NCI-H187 (cell line): ENCODE results near the gene CACNA2D2.

ENCODE experiments used
- DNase-seq, 2 experiments: peaks; one replicate each; lab custom pipeline; 2025; lab: John Stamatoyannopoulos, UW

Gene CACNA2D2

GRCh38 chr3:50325497-50326181 lies 177.8 kb downstream of the CACNA2D2 start:
- DNase-seq = no peak

GRCh38 chr3:50325113-50325480 lies 178.3 kb downstream of the CACNA2D2 start:
- no peak for DNase-seq

DNA sequence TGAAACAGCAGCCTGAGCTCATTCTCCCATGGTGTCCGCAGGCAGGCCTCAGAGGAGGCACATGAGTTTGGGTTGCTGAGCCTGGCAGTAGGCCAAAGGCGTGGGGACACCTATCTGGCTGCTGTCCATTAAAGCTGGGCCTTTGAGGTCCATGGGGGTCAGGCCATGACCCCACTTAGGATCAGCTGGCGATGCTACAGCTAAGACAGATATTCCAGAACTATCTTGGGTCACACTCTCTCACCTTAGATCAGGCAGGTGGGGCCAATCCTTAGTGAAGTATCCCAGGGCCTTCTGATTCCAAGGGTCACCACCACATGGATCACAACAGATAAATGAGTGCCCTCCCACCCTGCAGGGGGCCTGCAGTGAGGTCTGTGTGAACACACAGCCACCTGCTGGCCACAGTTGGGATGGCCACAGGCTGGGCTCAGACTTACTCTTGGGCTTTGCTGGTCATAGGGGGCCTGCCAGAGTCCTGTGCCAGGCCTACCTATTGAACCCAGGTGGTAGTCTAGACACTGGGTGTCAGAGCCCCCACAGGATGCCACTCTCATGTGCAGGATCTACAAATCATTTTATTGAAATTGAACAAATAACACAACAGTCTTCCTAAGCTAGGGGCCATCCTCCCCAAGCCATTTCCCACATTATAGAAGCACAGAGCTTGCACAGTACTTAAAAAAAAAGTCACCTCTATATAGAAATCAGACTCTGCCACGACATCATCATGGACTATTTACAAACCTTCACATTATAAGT lies 178.9 kb downstream of the CACNA2D2 start:
- DNase-seq = peak in 1 of 2 experiments; percentile 8

DNA sequence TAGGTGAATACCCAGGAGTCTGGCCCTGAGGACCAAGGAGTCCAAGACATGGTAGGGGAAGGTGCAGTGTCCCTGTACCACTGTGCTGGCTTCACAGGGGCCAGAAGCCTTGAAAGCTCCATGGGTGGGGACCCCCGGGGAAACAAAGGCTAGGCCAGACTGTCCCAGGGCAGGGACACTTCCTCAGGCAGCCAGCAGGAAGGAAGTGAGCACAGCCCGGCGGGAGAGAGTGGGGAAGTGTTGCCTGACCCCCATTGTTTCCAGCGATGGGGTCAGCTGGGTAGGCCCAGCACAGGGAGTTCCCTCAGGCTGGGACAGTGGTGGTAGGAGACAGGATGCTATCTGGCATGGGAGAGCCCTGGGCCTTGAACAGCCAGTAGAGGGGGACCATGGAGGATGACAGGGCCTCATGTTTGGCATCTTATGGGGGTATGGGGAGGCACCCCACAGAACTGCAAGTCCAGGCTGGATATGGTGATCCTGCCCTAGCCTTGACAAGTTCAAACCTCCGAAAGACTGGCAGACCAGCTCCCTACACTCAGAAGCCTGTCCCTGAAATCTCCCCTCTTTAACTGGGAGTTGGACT lies 179.7 kb downstream of the CACNA2D2 start:
- no peak for DNase-seq

GRCh38 chr3:50323092-50323600 lies 180.3 kb downstream of the CACNA2D2 start:
- no peak for DNase-seq

GRCh38 chr3:50322386-50323091 lies 180.9 kb downstream of the CACNA2D2 start, which contains the start of gene HYAL2:
Gene HYAL2 (minus strand): TSS chr3:50322745. CDS start chr3:50320489, 2,256 bp downstream.
- no peak for DNase-seq

- no peak for DNase-seq
Measured at GRCh38 chr3:50322115-50322385, 181.4 kb downstream of the CACNA2D2 start.

GRCh38 chr3:50321336-50322114 lies 181.9 kb downstream of the CACNA2D2 start:
- peak; percentile 53 to 64 for DNase-seq

DNA sequence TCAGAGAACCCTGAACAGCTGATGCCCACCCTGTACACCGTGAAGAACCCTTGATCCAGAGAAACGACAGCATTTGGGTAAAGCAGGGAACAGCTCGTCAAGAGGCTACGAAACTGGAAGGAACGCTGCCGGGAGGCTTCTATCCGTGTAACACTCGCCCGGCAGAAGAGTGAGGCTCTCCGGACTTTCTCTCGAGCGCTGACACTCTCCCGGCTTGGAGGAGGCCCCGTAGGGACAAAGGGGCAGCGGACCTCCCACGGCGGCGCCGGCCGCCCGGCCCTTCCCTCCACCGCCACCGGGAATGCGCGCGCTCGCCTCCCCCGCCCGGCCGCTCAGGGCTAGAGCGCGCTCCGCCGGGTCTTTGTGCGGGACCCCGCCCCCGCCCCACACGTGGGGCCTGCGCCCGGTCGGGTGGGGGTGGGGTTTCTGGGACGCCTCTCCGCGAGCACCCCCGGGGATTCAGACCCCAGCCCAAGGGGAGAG lies 182.5 kb downstream of the CACNA2D2 start:
- peak; percentile 42 to 44 for DNase-seq

- DNase-seq = no peak
Measured at GRCh38 chr3:50319894-50320625, 183.4 kb downstream of the CACNA2D2 start.

GRCh38 chr3:50319181-50319893 lies 184.1 kb downstream of the CACNA2D2 start:
- DNase-seq = no peak

GRCh38 chr3:50318615-50319014 lies 184.8 kb downstream of the CACNA2D2 start:
- DNase-seq = no peak

DNA sequence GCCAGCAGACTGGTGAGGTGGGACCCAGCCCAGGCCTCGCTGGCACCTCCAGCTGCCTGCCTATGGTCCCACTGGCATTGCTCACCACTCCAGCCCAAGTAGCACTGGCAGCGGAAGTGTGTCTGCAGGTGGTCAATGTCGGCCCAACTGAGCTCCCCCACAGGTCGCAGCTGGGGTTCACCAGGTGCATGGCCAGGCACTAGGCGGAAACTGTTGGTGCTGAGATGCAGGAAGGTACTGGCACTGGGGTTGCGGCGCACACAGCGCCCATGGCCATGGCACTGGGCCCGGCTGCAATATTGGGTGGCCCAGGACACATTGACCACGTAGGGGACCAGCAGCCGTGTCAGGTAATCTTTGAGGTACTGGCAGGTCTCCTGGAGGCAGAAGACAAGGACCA lies 185.3 kb downstream of the CACNA2D2 start:
- no peak for DNase-seq

- DNase-seq = no peak
Measured at GRCh38 chr3:50317300-50317699, 186.1 kb downstream of the CACNA2D2 start.

- DNase-seq = peak in 1 of 2 experiments; percentile 11
Measured at GRCh38 chr3:50316657-50317242, 186.7 kb downstream of the CACNA2D2 start.

GRCh38 chr3:50314816-50315215 lies 188.6 kb downstream of the CACNA2D2 start:
- no peak for DNase-seq

GRCh38 chr3:50314342-50314741 lies 189.1 kb downstream of the CACNA2D2 start:
- no peak for DNase-seq
